WERI-Rb-1 (cell line): ENCODE measurements around the gene TMEM151A.
"Not testable (repeated sequence)": the region's sequence is repeated elsewhere in the genome, so short reads cannot be mapped to it uniquely, and the experiment has no call there.

ENCODE experiments used
- DNase-seq: peaks from one replicate; pipeline ENCODE4 v3.0.0-alpha.2; 2020
- H3K27ac ChIP-seq: fragments of 250-450 bp; sonication (Bioruptor Pico); 2 replicates; pipeline ENCODE4 v1.5.1; 2020; ENCODE audit warnings: mild to moderate bottlenecking, moderate library complexity
- H3K27me3 ChIP-seq: fragments of 250-450 bp; sonication (Bioruptor Pico); 2 replicates; pipeline ENCODE4 v1.5.1; 2021; ENCODE audit warnings: mild to moderate bottlenecking, low read depth, moderate library complexity; ENCODE audit not compliant: insufficient read depth, severe bottlenecking
- H3K36me3 ChIP-seq: fragments of 250-450 bp; sonication (Bioruptor Pico); 2 replicates; pipeline ENCODE4 v1.5.1; 2020; ENCODE audit warnings: mild to moderate bottlenecking, moderate library complexity
- H3K4me3 ChIP-seq: 2 replicates; pipeline ENCODE4 v1.5.1; 2011; ENCODE audit warnings: low read depth, mild to moderate bottlenecking, control low read depth, low read length
- H3K9me3 ChIP-seq: fragments of 250-450 bp; sonication (Bioruptor Pico); 2 replicates; pipeline ENCODE4 v1.5.1; 2021; ENCODE audit warnings: mild to moderate bottlenecking, moderate library complexity; ENCODE audit not compliant: severe bottlenecking
- CTCF ChIP-seq: IDR thresholded peaks from 2 replicates; pipeline ENCODE4 v1.5.1; 2011; ENCODE audit warnings: low read depth, mild to moderate bottlenecking, control low read depth, inconsistent platforms, low read length

TMEM151A gene

GRCh38 chr11:66299186-66299585, 7.5 kb downstream of the TMEM151A start:
- DNase-seq, result no peak
- peaks cover 5% of the 10 kb centered on the region for H3K36me3 ChIP-seq
- no peak overlapping the region for H3K27ac ChIP-seq
- no peak overlapping the region for H3K4me3 ChIP-seq
- no peaks in the 10 kb centered on the region for H3K9me3 ChIP-seq
- TF ChIP-seq CTCF, result no peak
- no peaks in the 10 kb centered on the region for H3K27me3 ChIP-seq

DNA sequence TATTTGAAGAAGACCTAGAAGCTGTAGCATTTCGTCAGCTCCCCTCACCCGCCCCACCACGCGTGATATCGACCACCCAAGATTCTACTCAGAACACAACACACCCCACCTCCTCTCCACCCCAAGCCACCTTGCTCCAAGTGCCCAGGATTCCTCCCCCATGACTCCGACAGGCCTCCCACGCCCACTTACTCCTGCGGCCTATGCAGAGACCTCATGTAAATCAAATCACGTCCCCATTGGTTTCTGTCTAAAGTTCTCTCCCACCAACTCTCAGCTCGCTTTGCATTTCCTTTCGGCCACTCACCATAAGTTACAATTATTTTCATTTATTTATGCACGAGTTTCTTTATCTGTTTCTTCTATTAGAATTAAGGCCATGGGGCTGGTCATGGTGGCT, 11.0 kb downstream of the TMEM151A start:
- Histone ChIP-seq H3K9me3 (no peaks in the 10 kb centered on the region), H3K4me3 (no peak overlapping the region), H3K27ac (no peak overlapping the region), H3K36me3 (no peaks in the 10 kb centered on the region), H3K27me3 (no peaks in the 10 kb centered on the region)
- no peak for DNase-seq
- TF ChIP-seq CTCF, result no peak

GRCh38 chr11:66309475-66309874, 17.8 kb downstream of the TMEM151A start:
- H3K36me3 ChIP-seq, result no peaks in the 10 kb centered on the region
- no peaks in the 10 kb centered on the region for H3K9me3 ChIP-seq
- no peaks in the 10 kb centered on the region for H3K27me3 ChIP-seq
- no peak overlapping the region for H3K4me3 ChIP-seq
- TF ChIP-seq CTCF, result no peak
- H3K27ac ChIP-seq, result no peak overlapping the region
- no peak for DNase-seq

DNA sequence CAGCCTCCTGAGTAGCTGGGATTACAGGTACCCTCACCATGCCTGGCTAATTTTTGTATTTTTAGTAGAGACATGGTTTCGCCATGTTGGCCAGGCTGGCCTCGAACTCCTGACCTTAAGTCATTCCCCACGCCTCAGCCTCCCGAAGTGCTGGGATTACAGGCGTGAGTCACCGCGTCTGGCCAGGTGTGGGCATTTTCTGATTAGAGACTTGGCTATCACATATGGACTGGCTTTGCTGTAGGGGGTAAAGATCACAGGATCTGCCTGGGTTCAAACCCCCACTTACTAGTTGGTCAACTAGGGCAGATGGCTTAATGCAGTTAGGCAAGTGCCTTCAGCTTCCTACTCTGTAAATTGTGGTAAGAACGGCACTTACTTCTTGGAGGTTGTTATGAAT, 18.6 kb downstream of the TMEM151A start:
- H3K36me3 ChIP-seq, result no peaks in the 10 kb centered on the region
- TF ChIP-seq CTCF, result no peak
- no peak overlapping the region for H3K4me3 ChIP-seq
- H3K9me3 ChIP-seq, result no peaks in the 10 kb centered on the region
- no peaks in the 10 kb centered on the region for H3K27me3 ChIP-seq
- DNase-seq, result no peak
- H3K27ac ChIP-seq, result no peak overlapping the region

DNA sequence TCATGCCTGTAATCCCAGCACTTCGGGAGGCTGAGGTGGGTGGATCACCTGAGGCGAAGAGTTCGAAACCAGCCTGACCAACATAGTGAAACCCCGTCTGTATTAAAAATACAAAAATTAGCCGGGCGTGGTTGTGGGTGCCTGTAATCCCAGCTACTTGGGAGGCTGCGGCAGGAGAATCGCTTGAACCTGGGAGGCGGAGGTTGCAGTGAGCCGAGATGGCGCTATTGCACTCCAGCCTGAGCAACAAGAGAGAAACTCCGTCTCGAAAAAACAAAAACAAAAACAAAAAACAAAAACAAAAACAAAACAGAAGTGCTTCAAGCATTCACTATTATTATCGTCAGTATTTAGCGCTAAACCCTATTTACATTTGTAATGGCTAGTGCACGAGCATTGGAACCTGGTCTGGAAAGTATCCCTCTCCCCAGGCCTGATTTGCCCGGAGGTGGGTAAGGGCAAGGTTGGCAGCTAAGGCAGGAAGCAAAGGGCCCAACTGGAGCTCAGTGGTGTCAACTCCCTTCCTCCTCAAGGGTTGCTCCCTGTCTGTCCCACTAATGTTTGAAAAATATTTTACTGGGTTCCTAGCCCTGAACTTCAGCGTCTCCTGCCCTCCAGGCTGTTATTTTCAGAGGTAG, 19.2 kb downstream of the TMEM151A start:
- H3K4me3 ChIP-seq, H3K9me3 ChIP-seq, H3K36me3 ChIP-seq, H3K27me3 ChIP-seq, DNase-seq: not testable (repeated sequence)
- H3K27ac ChIP-seq, result peak overlapping the region; percentile 81

DNA sequence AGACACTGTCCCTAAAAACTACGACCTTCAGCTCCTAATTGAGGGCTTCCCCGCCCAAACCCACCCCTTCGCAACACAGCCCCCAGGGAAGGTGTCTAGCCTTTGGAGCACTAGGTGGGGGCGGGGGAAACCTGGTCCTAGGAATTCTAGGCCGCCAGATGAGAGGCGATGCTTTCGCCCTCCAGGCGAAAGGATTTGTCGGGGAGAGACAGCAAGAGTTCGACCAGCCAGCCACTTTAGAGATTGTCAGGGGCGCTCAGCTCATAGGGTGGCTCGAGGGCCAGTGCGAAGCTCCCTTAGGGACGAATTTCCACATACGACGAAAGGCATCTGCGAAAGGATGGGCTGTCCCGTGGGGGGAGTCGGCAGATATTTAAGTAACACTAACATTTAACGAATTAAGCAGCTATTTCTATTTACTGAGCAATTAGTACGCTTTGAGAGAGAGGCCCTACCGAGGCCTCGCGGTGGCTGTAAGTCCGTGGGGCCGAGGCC, 19.8 kb downstream of the TMEM151A start:
- peak; percentile 59 for DNase-seq
- Histone ChIP-seq H3K9me3 (no peaks in the 10 kb centered on the region), H3K36me3 (no peaks in the 10 kb centered on the region), H3K4me3 (peak overlapping the region; percentile 69), H3K27me3 (no peaks in the 10 kb centered on the region), H3K27ac (peak overlapping the region; percentile 81)
- TF ChIP-seq CTCF, result peak; percentile 81; the same call in 1 of the 2 replicates
